Upper lobe of right lung (tissue), 1 donor: ENCODE results near the gene ALOX5AP. TPM values are rescaled to one million over a fixed set of nuclear protein-coding genes. Genes with fewer than 3 reads are reported as not detected.

ENCODE experiments used
- ATAC-seq: fragments of 200-7000 bp; cut with Tn5 transposase; one replicate; pipeline ENCODE4 v1.9.1; 2020; ENCODE audit warnings: mild to moderate bottlenecking, moderate library complexity
- DNase-seq: peaks from one replicate; pipeline ENCODE4 v3.0.0-alpha.2; 2020
- H3K27ac ChIP-seq: fragments of 200-600 bp; one replicate; pipeline ENCODE4 v1.8.0; 2022
- H3K27me3 ChIP-seq: fragments of 200-600 bp; one replicate; pipeline ENCODE4 v1.8.0; 2022; ENCODE audit warnings: mild to moderate bottlenecking
- H3K36me3 ChIP-seq: fragments of 200-600 bp; one replicate; pipeline ENCODE4 v1.8.0; 2022
- H3K4me1 ChIP-seq: fragments of 200-600 bp; one replicate; pipeline ENCODE4 v1.8.0; 2022
- H3K4me3 ChIP-seq: fragments of 200-600 bp; one replicate; pipeline ENCODE4 v1.8.0; 2022; ENCODE audit warnings: mild to moderate bottlenecking
- H3K9me3 ChIP-seq: fragments of 200-600 bp; one replicate; pipeline ENCODE4 v1.8.0; 2022
- CTCF ChIP-seq: fragments of 200-600 bp; IDR thresholded peaks from one replicate; pipeline ENCODE4 v1.8.0; 2022; ENCODE audit warnings: antibody characterized with exemption
- intact Hi-C: fragments of 100-400 bp; cut with DNase I; formaldehyde crosslinking; loops from one replicate; pipeline ENCODE4 v1.11.0; 2022
- total RNA-seq: library from RNA; stranded (reverse); fragmentation: NEBNext Ultra II Directional; extraction: Animal tissue kit (Norgen Biotek cat#: 25700); gene quantifications from one replicate; pipeline ENCODE4 v1.2.1, GENCODE V29; 2021
- donor health status: DM: no; HTN: yes; CAD: no; lungs with severe emphysema.

The ALOX5AP gene
- total RNA-seq, 1 donor from 2014 or later, result 195 TPM

GRCh38 chr13:30715837-30716236 is 19.5 kb upstream of the ALOX5AP start:
- no peak for ATAC-seq
- DNase-seq, result no peak

DNA sequence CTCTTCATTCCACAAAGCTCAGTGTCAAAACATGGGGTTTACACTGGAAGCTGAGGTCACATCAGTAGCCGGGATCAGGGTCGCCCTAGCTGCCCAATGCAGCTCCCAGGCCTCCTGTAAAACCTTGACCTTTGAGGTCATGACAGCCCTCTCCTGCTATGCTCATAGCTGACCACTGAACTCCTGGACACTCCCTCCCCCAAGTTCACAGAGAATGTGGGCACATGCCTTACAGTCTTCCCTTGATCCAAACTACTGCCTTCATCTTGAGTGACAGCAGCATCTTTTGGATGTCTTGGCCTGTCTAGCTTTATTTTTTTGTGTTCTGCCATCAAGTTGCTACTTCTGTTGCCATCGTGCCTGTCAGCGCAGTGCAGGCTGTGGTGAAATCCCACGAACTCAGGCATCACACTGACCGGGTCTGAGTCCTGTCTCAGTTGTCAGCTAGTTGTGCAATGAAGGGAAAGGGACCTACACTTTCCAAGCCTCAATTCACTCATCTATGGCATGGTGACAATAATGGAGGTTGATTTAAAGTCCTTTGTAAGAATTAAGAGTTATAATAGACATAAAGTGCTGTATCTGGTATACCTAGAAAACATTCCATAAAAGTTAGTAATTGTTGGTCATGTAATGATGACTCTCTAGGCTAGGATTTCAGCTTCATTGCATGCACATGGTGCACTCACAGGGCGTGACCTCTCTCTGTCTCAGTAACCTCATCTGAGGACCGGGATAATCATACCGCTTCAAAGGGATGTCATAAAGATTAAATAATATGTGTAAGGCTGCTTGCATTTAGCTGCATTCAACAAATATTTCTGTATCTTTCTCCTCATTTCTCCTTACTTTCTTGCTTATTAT is 16.4 kb upstream of the ALOX5AP start:
- DNase-seq, result no peak
- Histone ChIP-seq H3K4me3 (no peak overlapping the region), H3K9me3 (no peaks in the 10 kb centered on the region), H3K27me3 (no peaks in the 10 kb centered on the region), H3K4me1 (peaks cover 15% of the 10 kb centered on the region), H3K36me3 (no peaks in the 10 kb centered on the region), H3K27ac (no peak overlapping the region)
- ATAC-seq, result peak; percentile 46
- intact Hi-C loops, result no loop called here
- no peak for TF ChIP-seq CTCF

More at GRCh38 chr13:30715837-30716236, 19.5 kb upstream of the ALOX5AP start:
- Histone ChIP-seq H3K27me3 (no peaks in the 10 kb centered on the region), H3K27ac (no peak overlapping the region), H3K36me3 (no peaks in the 10 kb centered on the region), H3K9me3 (no peaks in the 10 kb centered on the region), H3K4me1 (peaks cover 17% of the 10 kb centered on the region), H3K4me3 (no peak overlapping the region)
- no peak for TF ChIP-seq CTCF
- intact Hi-C loops, result no loop called here

GRCh38 chr13:30719525-30719914 is 15.8 kb upstream of the ALOX5AP start:
- H3K4me1 ChIP-seq, result peaks cover 15% of the 10 kb centered on the region
- H3K4me3 ChIP-seq, result no peak overlapping the region
- H3K9me3 ChIP-seq, result no peaks in the 10 kb centered on the region
- ATAC-seq, result no peak
- H3K27ac ChIP-seq, result no peak overlapping the region
- H3K27me3 ChIP-seq, result no peaks in the 10 kb centered on the region
- TF ChIP-seq CTCF, result no peak
- intact Hi-C loops, result no loop called here
- no peak for DNase-seq
- no peaks in the 10 kb centered on the region for H3K36me3 ChIP-seq

GRCh38 chr13:30720172-30720869 is 15.0 kb upstream of the ALOX5AP start:
- TF ChIP-seq CTCF, result no peak
- H3K9me3 ChIP-seq, result no peaks in the 10 kb centered on the region
- ATAC-seq (peak; percentile 56), DNase-seq (no peak)
- H3K4me1 ChIP-seq, result peaks cover 12% of the 10 kb centered on the region
- H3K4me3 ChIP-seq, result no peak overlapping the region
- no peak overlapping the region for H3K27ac ChIP-seq
- H3K27me3 ChIP-seq, result no peaks in the 10 kb centered on the region
- H3K36me3 ChIP-seq, result no peaks in the 10 kb centered on the region
- intact Hi-C loops, result no loop called here

GRCh38 chr13:30721936-30722335 is 13.4 kb upstream of the ALOX5AP start:
- no peak overlapping the region for H3K27ac ChIP-seq
- DNase-seq (no peak), ATAC-seq (no peak)
- H3K4me3 ChIP-seq, result no peak overlapping the region
- TF ChIP-seq CTCF, result no peak
- intact Hi-C loops, result no loop called here
- no peaks in the 10 kb centered on the region for H3K9me3 ChIP-seq
- H3K36me3 ChIP-seq, result no peaks in the 10 kb centered on the region
- peaks cover 10% of the 10 kb centered on the region for H3K4me1 ChIP-seq
- H3K27me3 ChIP-seq, result no peaks in the 10 kb centered on the region
